ENCODE data around the gene ANXA3.

- TF ChIP-seq CTCF (IDR thresholded peaks at IDR 0.05; ENCODE audit: poor library complexity, severe bottlenecking): no peak
- TF ChIP-seq RAD21 (conservative IDR thresholded peaks at IDR 0.05): no peak
- no peak for TF ChIP-seq POLR2AphosphoS5 (IDR thresholded peaks at IDR 0.05)
- TF ChIP-seq EP300 (conservative IDR thresholded peaks at IDR 0.05; ENCODE audit: poor library complexity, severe bottlenecking): no peak
- no peak for TF ChIP-seq REST (IDR thresholded peaks at IDR 0.05; ENCODE audit: borderline replicate concordance)
- TF ChIP-seq EZH2 (IDR thresholded peaks at IDR 0.05; ENCODE audit: borderline replicate concordance, insufficient read depth, low read length, poor library complexity, severe bottlenecking): no peak
- no peak for TF ChIP-seq TAF1 (IDR thresholded peaks at IDR 0.05; ENCODE audit: low read depth)
- TF ChIP-seq MXI1 (conservative IDR thresholded peaks at IDR 0.05; ENCODE audit: poor library complexity, severe bottlenecking): no peak
- TF ChIP-seq SMC3 (conservative IDR thresholded peaks at IDR 0.05; ENCODE audit: poor library complexity): no peak
Observed at GRCh38 chr4:78578674-78579425, 27.3 kb downstream of the ANXA3 start.

All from neural cell (in vitro differentiated cells).